Osteocyte (in vitro differentiated cells): ENCODE data around the gene NUP107. TPM values are rescaled to one million over a fixed set of nuclear protein-coding genes. Genes with fewer than 3 reads are reported as not detected.
A peak's percentile ranks its signal among the peaks of the same experiment; 100 is the strongest.

ENCODE experiments used
- DNase-seq: peaks from one replicate; pipeline ENCODE4 v3.0.0; 2021; ENCODE audit warnings: mixed read lengths; ENCODE audit not compliant: unreplicated experiment; ENCODE audit errors: extremely low spot score
- H3K27ac Mint-ChIP-seq: one replicate; pipeline ENCODE4 v1.8.0; 2021; ENCODE audit warnings: mild to moderate bottlenecking, mixed read lengths; ENCODE audit not compliant: unreplicated experiment
- H3K27me3 Mint-ChIP-seq: one replicate; pipeline ENCODE4 v1.8.0; 2021; ENCODE audit warnings: mixed read lengths; ENCODE audit not compliant: unreplicated experiment
- H3K36me3 Mint-ChIP-seq: one replicate; pipeline ENCODE4 v1.8.0; 2021; ENCODE audit warnings: mixed read lengths; ENCODE audit not compliant: unreplicated experiment
- H3K4me1 Mint-ChIP-seq: one replicate; pipeline ENCODE4 v1.8.0; 2021; ENCODE audit warnings: mixed read lengths; ENCODE audit not compliant: unreplicated experiment
- H3K4me3 Mint-ChIP-seq: one replicate; pipeline ENCODE4 v1.8.0; 2021; ENCODE audit warnings: mild to moderate bottlenecking, moderate library complexity, mixed read lengths; ENCODE audit not compliant: unreplicated experiment
- H3K9me3 Mint-ChIP-seq: one replicate; pipeline ENCODE4 v1.8.0; 2021; ENCODE audit warnings: mixed read lengths; ENCODE audit not compliant: unreplicated experiment
- CTCF ChIP-seq: fragments of 200-600 bp; sonication (generic); IDR thresholded peaks from 2 replicates; pipeline ENCODE4 v1.5.0; 2021; ENCODE audit warnings: antibody characterized with exemption, mild to moderate bottlenecking, moderate library complexity
- total RNA-seq: library from RNA; stranded (reverse); gene quantifications from 2 replicates; pipeline ENCODE4 v1.2.1, GENCODE V29; 2021

Gene NUP107
- total RNA-seq, 1 donor from 2014 or later: 35.6 TPM

GRCh38 chr12:68785358-68785757 lies 98.6 kb downstream of the NUP107 start:
- Mint-ChIP-seq H3K27ac (no peak overlapping the region), H3K9me3 (no peaks in the 10 kb centered on the region), H3K4me3 (no peak overlapping the region), H3K36me3 (no peaks in the 10 kb centered on the region), H3K27me3 (no peaks in the 10 kb centered on the region), H3K4me1 (peaks cover 10% of the 10 kb centered on the region)
- TF ChIP-seq CTCF: no peak
- DNase-seq: no peak

- no peak for TF ChIP-seq CTCF
- H3K9me3 Mint-ChIP-seq: no peaks in the 10 kb centered on the region
- DNase-seq: no peak
- peaks cover 10% of the 10 kb centered on the region for H3K4me1 Mint-ChIP-seq
- no peaks in the 10 kb centered on the region for H3K36me3 Mint-ChIP-seq
- no peak overlapping the region for H3K4me3 Mint-ChIP-seq
- H3K27me3 Mint-ChIP-seq: no peaks in the 10 kb centered on the region
- H3K27ac Mint-ChIP-seq: no peak overlapping the region
Observed at GRCh38 chr12:68785823-68786222, 99.0 kb downstream of the NUP107 start.

GRCh38 chr12:68786929-68787328 lies 100.2 kb downstream of the NUP107 start:
- DNase-seq: no peak
- Mint-ChIP-seq H3K27me3 (no peaks in the 10 kb centered on the region), H3K4me1 (peaks cover 10% of the 10 kb centered on the region), H3K9me3 (no peaks in the 10 kb centered on the region), H3K36me3 (no peaks in the 10 kb centered on the region), H3K27ac (peak overlapping the region; percentile 91), H3K4me3 (no peak overlapping the region)
- TF ChIP-seq CTCF: peak; percentile 21

- Mint-ChIP-seq H3K4me1 (peaks cover 10% of the 10 kb centered on the region), H3K9me3 (no peaks in the 10 kb centered on the region), H3K27ac (no peak overlapping the region), H3K36me3 (no peaks in the 10 kb centered on the region), H3K4me3 (no peak overlapping the region), H3K27me3 (no peaks in the 10 kb centered on the region)
- DNase-seq: no peak
- TF ChIP-seq CTCF: no peak
Observed at GRCh38 chr12:68788554-68789143, 101.9 kb downstream of the NUP107 start.

GRCh38 chr12:68789144-68789878 lies 102.5 kb downstream of the NUP107 start:
- no peak overlapping the region for H3K4me3 Mint-ChIP-seq
- H3K4me1 Mint-ChIP-seq: peaks cover 10% of the 10 kb centered on the region
- H3K27me3 Mint-ChIP-seq: no peaks in the 10 kb centered on the region
- no peak for DNase-seq
- H3K36me3 Mint-ChIP-seq: no peaks in the 10 kb centered on the region
- H3K27ac Mint-ChIP-seq: no peak overlapping the region
- no peak for TF ChIP-seq CTCF
- H3K9me3 Mint-ChIP-seq: no peaks in the 10 kb centered on the region
